Measurements from ENCODE around the gene STON2. TPM values are rescaled to one million over a fixed set of nuclear protein-coding genes. Genes with fewer than 3 reads are reported as not detected.

STON2 gene
- total and polyA plus RNA-seq, 2 of the 8 experiments (the other 6 are each of a cell fraction or from before 2014, with no cell fraction given), result 8.9 to 50.0 TPM

GRCh38 chr14:81363746-81364378, 36.3 kb downstream of the STON2 start:
- Histone ChIP-seq H4K20me1 (replicated peaks in 1 of 2; ENCODE audit: control insufficient read depth in 1 of 2, insufficient read depth in 2 of 2, low read length in 2 of 2) (no peaks in the 10 kb centered on the region), H2AK5ac (ENCODE audit: low read depth, low read length) (no peak overlapping the region), H2BK5ac (ENCODE audit: low read depth, low read length) (no peak overlapping the region), H3K27ac (ENCODE audit: low read depth, low read length) (no peak overlapping the region), H3K36me3 (ENCODE audit: control insufficient read depth in 2 of 4, insufficient read depth in 4 of 4, low read length in 3 of 4) (no peaks in the 10 kb centered on the region), H4K5ac (ENCODE audit: insufficient read length, low read depth, low read length) (no peak overlapping the region), H2BK20ac (ENCODE audit: low read length) (no peak overlapping the region), H3K18ac (ENCODE audit: extremely low read depth, low read length) (no peak overlapping the region), H3K27me3 (replicated peaks in 1 of 4; ENCODE audit: control insufficient read depth in 3 of 4, extremely low read depth in 1 of 4, insufficient read depth in 3 of 4, low read length in 3 of 4) (no peaks in the 10 kb centered on the region), H3K79me2 (ENCODE audit: control insufficient read depth in 1 of 2, insufficient read depth in 2 of 2, low read length in 2 of 2) (peaks cover 0 to 8% of the 10 kb centered on the region in 2 experiments; a peak in 2 of 4 replicates), H4K91ac (replicated peaks; ENCODE audit: insufficient read length, low read length) (no peak overlapping the region), H3K4me2 (ENCODE audit: insufficient read depth in 1 of 2, low read depth in 2 of 2, low read length in 2 of 2) (no peak overlapping the region), H3K56ac (replicated peaks; ENCODE audit: insufficient read length, low read depth, low read length) (no peak overlapping the region), H3K14ac (ENCODE audit: insufficient read length) (no peak overlapping the region), H3K4me1 (replicated peaks in 1 of 4; ENCODE audit: control insufficient read depth in 3 of 4, insufficient read depth in 4 of 4, low read length in 3 of 4) (peaks cover 5 to 14% (median 9%) of the 10 kb centered on the region in 4 experiments; a peak in 6 of 7 replicates), H3K9me3 (ENCODE audit: insufficient read depth in 2 of 2, low read depth in 1 of 2, low read length in 1 of 2) (no peaks in the 10 kb centered on the region), H3K23ac (ENCODE audit: insufficient read length) (no peak overlapping the region), H3K4ac (replicated peaks; ENCODE audit: insufficient read length, low read depth, low read length) (no peak overlapping the region), H2BK120ac (replicated peaks; ENCODE audit: low read depth, low read length) (no peak overlapping the region), H3K79me1 (ENCODE audit: low read depth, low read length) (peaks cover 3% of the 10 kb centered on the region; the same call in 1 of the 2 replicates), H3K23me2 (ENCODE audit: low read depth, low read length) (no peaks in the 10 kb centered on the region), H2BK15ac (ENCODE audit: low read length) (no peak overlapping the region), H2AFZ (ENCODE audit: low read length) (no peak overlapping the region), H3K9ac (replicated peaks in 1 of 4; ENCODE audit: extremely low read depth in 1 of 4, low read depth in 3 of 4, low read length in 3 of 4) (no peak overlapping the region), H2BK12ac (ENCODE audit: low read depth, low read length) (no peak overlapping the region), H3K4me3 (ENCODE audit: extremely low read depth in 1 of 4, insufficient read depth in 2 of 4, low read depth in 3 of 4, low read length in 4 of 4) (no peak overlapping the region), H4K8ac (ENCODE audit: extremely low read depth, insufficient read depth, low read length) (no peak overlapping the region)
- 82% methylated on average over 4 of the region's 4 CpGs; no CpG with 5 or more reads in 1 of the 2 experiments for WGBS, 2 experiments (ENCODE audit: extremely low coverage in 1 of 2, insufficient coverage in 1 of 2, insufficient read length in 1 of 2, insufficient replicate concordance in 2 of 2, low coverage in 1 of 2, low lambda C conversion rate in 2 of 2, missing lambda C conversion rate in 1 of 2)
- ChIA-PET CTCF (ENCODE audit: partially characterized antibody) (interaction anchor here (0.6 to 3.0 kb wide), 4 partner anchors 10 to 569 kb away, joined by 3 to 9 read pairs (median 6); no protein-coding TSS in a partner anchor), POLR2A (ENCODE audit: partially characterized antibody) (no interaction called here)
- FAIRE-seq, result no peak
- DNase-seq (ENCODE audit: low read depth in 1 of 2, low spot score in 2 of 2), result no peak
- TF ChIP-seq RAD21 (IDR thresholded peaks at IDR 0.05 in 1 of 2, conservative IDR thresholded peaks at IDR 0.05 in 1 of 2; ENCODE audit: low read depth in 2 of 2, low read length in 2 of 2) (no peak), RXRA (IDR thresholded peaks at IDR 0.05; ENCODE audit: insufficient read depth, low read depth, low read length) (no peak), SRF (IDR thresholded peaks at IDR 0.05; ENCODE audit: low read depth, low read length) (no peak), BACH1 (IDR thresholded peaks at IDR 0.05; ENCODE audit: low read length) (no peak), POU5F1 (IDR thresholded peaks at IDR 0.05; ENCODE audit: low read depth, low read length) (no peak)

All from H1 (cell line).